Breast epithelium (tissue), 3 donors: Measurements from ENCODE around the gene FAM98C.

ENCODE experiments used
- CTCF ChIP-seq, 3 donors: fragments of 450-650 bp; IDR thresholded peaks; one replicate each; pipeline ENCODE4 v1.5.1; 2016 to 2017; ENCODE audit warnings: antibody characterized with exemption in 3 of 3, mild to moderate bottlenecking in 3 of 3, moderate library complexity in 3 of 3
- POLR2A ChIP-seq: fragments of 450-650 bp; IDR thresholded peaks from one replicate; pipeline ENCODE4 v1.6.1; 2016; ENCODE audit warnings: antibody characterized with exemption, mild to moderate bottlenecking, moderate library complexity
- POLR2AphosphoS5 ChIP-seq, 3 donors: sonication (generic); formaldehyde crosslinking; IDR thresholded peaks; one replicate each; pipeline ENCODE4 v1.6.1; 2017; ENCODE audit warnings: antibody characterized with exemption in 3 of 3

- TF ChIP-seq CTCF (IDR thresholded peaks at IDR 0.05), result no peak
- TF ChIP-seq POLR2A, result no peak
- TF ChIP-seq POLR2AphosphoS5 (IDR thresholded peaks at IDR 0.05), result no peak
These were observed 55.0 kb downstream of the FAM98C start for GRCh38 chr19:38457690-38458405.
